ENCODE results near the gene SLC17A7.

- TF ChIP-seq EP300 (IDR thresholded peaks at IDR 0.05) (no peak), CTCF (IDR thresholded peaks at IDR 0.05) (no peak)
These were observed 49.1 kb upstream of the SLC17A7 start for GRCh38 chr19:49490287-49491029.

Measured in ovary (tissue), 3 donors.